ENCODE measurements around the gene PKN2.
"Not testable (repeated sequence)": the region's sequence is repeated elsewhere in the genome, so short reads cannot be mapped to it uniquely, and the experiment has no call there.

PKN2 gene

GRCh38 chr1:88800382-88801051 is 116.4 kb downstream of the PKN2 start:
- no peak for FAIRE-seq

- FAIRE-seq = no peak
These were observed 117.6 kb downstream of the PKN2 start for GRCh38 chr1:88801575-88802208.

- FAIRE-seq = no peak
These were observed 118.3 kb downstream of the PKN2 start for GRCh38 chr1:88802404-88802803.

- FAIRE-seq = no peak
These were observed 118.9 kb downstream of the PKN2 start for GRCh38 chr1:88802950-88803349.

- FAIRE-seq = no peak
These were observed 119.4 kb downstream of the PKN2 start for GRCh38 chr1:88803444-88803843.

GRCh38 chr1:88812366-88812765 is 128.3 kb downstream of the PKN2 start:
- FAIRE-seq = no peak

- FAIRE-seq = no peak
These were observed 129.4 kb downstream of the PKN2 start for GRCh38 chr1:88813471-88813870.

- FAIRE-seq = not testable (repeated sequence)
These were observed 135.6 kb downstream of the PKN2 start for GRCh38 chr1:88819642-88820041.

GRCh38 chr1:88825721-88826120 is 141.6 kb downstream of the PKN2 start:
- no peak for FAIRE-seq

GRCh38 chr1:88847643-88848042 is 163.6 kb downstream of the PKN2 start:
- no peak for FAIRE-seq

- FAIRE-seq = no peak
These were observed 167.4 kb downstream of the PKN2 start for GRCh38 chr1:88851303-88852063.

GRCh38 chr1:88867743-88868521 is 183.9 kb downstream of the PKN2 start:
- FAIRE-seq = no peak

- FAIRE-seq = not testable (repeated sequence)
These were observed 185.6 kb downstream of the PKN2 start for GRCh38 chr1:88869644-88870043.

GRCh38 chr1:88873737-88874349 is 189.8 kb downstream of the PKN2 start:
- no peak for FAIRE-seq

GRCh38 chr1:88875595-88875994 is 191.5 kb downstream of the PKN2 start:
- FAIRE-seq = no peak

- no peak for FAIRE-seq
These were observed 192.7 kb downstream of the PKN2 start for GRCh38 chr1:88876573-88877365.

GRCh38 chr1:88877382-88877825 is 193.3 kb downstream of the PKN2 start:
- peak; percentile 97 for FAIRE-seq

GRCh38 chr1:88877911-88878310 is 193.8 kb downstream of the PKN2 start:
- FAIRE-seq = no peak

- no peak for FAIRE-seq
These were observed 194.7 kb downstream of the PKN2 start for GRCh38 chr1:88878731-88879130.

GRCh38 chr1:88880717-88881116 is 196.6 kb downstream of the PKN2 start:
- FAIRE-seq = not testable (repeated sequence)

GRCh38 chr1:88883156-88883555 is 199.1 kb downstream of the PKN2 start:
- no peak for FAIRE-seq
